Body of pancreas (tissue), 4 donors: ENCODE data around the gene TMEM270. TPM values are rescaled to one million over a fixed set of nuclear protein-coding genes. Genes with fewer than 3 reads are reported as not detected.

Source experiments
- ATAC-seq: fragments of 150-250 bp; one replicate; pipeline ENCODE4 v1.9.1; 2016
- DNase-seq, 4 donors: peaks; one replicate each; pipeline ENCODE4 v3.0.0-alpha.2; 2019
- H3K27ac ChIP-seq, 4 donors: fragments of 200-600 bp; sonication (generic); 1 replicate in 3 of 4; 2 replicates in 1 of 4; pipeline versions ENCODE4 v1.5.1 to v1.6.1; 2016 to 2019; ENCODE audit warnings: mild to moderate bottlenecking in 1 of 4, mixed read lengths in 1 of 4, moderate library complexity in 1 of 4
- H3K27me3 ChIP-seq, 2 donors: fragments of 200-600 bp; sonication (generic); one replicate each; pipeline ENCODE4 v1.6.0; 2016; ENCODE audit warnings: mild to moderate bottlenecking in 1 of 2
- H3K36me3 ChIP-seq, 2 donors: fragments of 200-600 bp; sonication (generic); replicated peaks in 1 of 2; 2 replicates each; pipeline ENCODE4 v1.5.1; 2016; ENCODE audit warnings: low read depth in 2 of 2; ENCODE audit not compliant: insufficient read depth in 1 of 2
- H3K4me1 ChIP-seq: fragments of 200-600 bp; sonication (generic); one replicate; pipeline ENCODE4 v1.6.0; 2016
- H3K4me3 ChIP-seq, 2 donors: fragments of 200-600 bp; sonication (generic); 1 replicate in 1 of 2; 2 replicates in 1 of 2; pipeline ENCODE4 v1.5.1; 2016 to 2019
- H3K9me3 ChIP-seq, 3 donors: fragments of 200-600 bp; sonication (generic); 1 replicate in 2 of 3; 2 replicates in 1 of 3; pipeline ENCODE4 v1.5.1; 2016
- POLR2A ChIP-seq, 3 donors: fragments of 450-650 bp; IDR thresholded peaks; one replicate each; pipeline ENCODE4 v1.6.1; 2016; ENCODE audit warnings: antibody characterized with exemption in 3 of 3, mild to moderate bottlenecking in 2 of 3
- WGBS, 2 donors: methylation state at CpG; one replicate each; pipeline ENCODE4 v1.1.5; 2017; 5-methylcytosine and 5-hydroxymethylcytosine counted together
- intact Hi-C: fragments of 100-400 bp; cut with DNase I; formaldehyde crosslinking; loops from one replicate; pipeline ENCODE4 v1.15.1; 2023
- total RNA-seq, 2 donors: library from RNA; depleted of rRNA; stranded (reverse); fragments of >200 nt; gene quantifications; one replicate each; pipeline ENCODE4 v1.1.0, GENCODE V29; 2016
- TF ChIP-seq, protein P1 (sequence below), 7 experiments: fragments of 450-650 bp in 4 of 7; fragments of 200-600 bp in 3 of 7; sonication (generic) in 3 of 7; IDR thresholded peaks; one replicate each; pipeline ENCODE4 v1.5.1; 2016 to 2019; ENCODE audit warnings: antibody characterized with exemption in 7 of 7

Gene TMEM270
- total RNA-seq, 2 donors from 2014 or later: not detected

DNA sequence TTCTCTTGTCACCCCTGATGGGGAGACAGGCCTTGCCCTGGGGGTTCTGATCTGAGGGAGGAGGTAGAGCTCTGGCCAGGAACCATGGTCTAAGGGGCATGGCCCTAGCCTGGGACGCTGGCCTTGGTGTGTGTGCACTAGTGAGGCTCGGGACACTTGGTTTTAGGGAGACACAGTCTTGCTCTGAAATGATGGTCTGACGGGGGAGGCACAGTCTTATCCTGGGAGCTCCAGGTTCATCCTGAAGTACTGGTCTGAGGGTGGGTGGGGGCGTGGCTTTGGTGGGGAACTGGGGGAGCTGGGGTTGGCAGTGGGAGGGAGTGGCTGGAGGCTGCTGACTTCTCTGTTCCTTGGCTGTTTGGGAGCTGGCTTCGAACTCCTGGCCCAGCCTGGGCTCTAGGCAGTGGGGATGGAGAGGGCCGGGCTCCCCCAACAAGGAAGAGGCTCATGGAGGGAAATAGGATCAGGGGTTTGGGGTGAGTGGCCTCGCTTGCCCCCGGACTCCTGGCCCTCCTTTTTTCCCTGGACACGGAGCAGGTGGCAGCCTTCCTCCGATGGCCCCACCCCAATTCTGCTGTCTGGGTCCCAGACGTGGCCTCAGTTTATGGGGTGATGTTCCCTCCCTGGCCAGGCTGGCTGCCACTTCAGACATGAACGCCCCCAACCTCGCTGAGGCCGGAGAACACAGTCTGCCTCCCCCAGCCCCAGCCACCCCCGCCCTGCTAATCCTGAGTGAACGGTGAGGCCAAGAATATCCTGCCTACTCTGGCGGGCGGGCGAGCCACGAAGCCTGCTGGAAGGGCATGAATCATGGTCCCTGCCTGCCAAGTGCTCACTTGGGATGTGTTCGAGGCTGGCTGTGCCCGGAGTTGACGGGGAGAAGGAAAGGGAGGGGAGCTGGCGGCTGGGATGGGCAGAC lies 43.5 kb downstream of the TMEM270 start:
- ATAC-seq: no peak
- 73 to 79% methylated on average over 12 to 13 of the region's 24 CpGs for WGBS, 2 donors
- no peak for TF ChIP-seq POLR2A (IDR thresholded peaks at IDR 0.05)
- TF ChIP-seq, protein P1, sequence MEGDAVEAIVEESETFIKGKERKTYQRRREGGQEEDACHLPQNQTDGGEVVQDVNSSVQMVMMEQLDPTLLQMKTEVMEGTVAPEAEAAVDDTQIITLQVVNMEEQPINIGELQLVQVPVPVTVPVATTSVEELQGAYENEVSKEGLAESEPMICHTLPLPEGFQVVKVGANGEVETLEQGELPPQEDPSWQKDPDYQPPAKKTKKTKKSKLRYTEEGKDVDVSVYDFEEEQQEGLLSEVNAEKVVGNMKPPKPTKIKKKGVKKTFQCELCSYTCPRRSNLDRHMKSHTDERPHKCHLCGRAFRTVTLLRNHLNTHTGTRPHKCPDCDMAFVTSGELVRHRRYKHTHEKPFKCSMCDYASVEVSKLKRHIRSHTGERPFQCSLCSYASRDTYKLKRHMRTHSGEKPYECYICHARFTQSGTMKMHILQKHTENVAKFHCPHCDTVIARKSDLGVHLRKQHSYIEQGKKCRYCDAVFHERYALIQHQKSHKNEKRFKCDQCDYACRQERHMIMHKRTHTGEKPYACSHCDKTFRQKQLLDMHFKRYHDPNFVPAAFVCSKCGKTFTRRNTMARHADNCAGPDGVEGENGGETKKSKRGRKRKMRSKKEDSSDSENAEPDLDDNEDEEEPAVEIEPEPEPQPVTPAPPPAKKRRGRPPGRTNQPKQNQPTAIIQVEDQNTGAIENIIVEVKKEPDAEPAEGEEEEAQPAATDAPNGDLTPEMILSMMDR (IDR thresholded peaks at IDR 0.05): no peak

DNA sequence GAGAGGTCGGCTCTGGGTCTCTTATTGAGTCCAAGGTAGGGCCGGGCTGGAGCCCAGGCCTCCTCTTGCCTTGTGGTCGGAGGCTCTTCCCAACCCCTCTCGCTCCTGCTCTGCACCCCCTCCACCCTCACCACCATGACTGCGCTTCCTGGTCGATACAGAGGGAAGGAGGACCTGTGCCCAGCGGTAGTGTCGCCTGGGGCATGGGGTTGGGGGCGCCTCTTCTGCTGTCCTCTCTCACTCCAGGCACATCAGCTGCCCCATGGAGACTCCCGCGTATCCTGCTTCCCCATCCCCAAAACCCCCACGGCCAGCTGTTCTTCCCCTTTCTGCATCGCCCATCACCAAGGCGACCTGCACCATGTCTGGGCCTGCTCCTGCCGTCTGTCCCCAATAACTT lies 44.4 kb downstream of the TMEM270 start:
- WGBS, 2 donors: 82 to 90% methylated on average over 14 to 15 of the region's 15 CpGs
- Histone ChIP-seq H3K9me3 (no peaks in the 10 kb centered on the region), H3K4me1 (peaks cover 5% of the 10 kb centered on the region), H3K27ac (no peak overlapping the region), H3K27me3 (no peaks in the 10 kb centered on the region), H3K36me3 (no peaks in the 10 kb centered on the region), H3K4me3 (no peak overlapping the region)
- DNase-seq: no peak
- ATAC-seq: no peak
- no peak for TF ChIP-seq POLR2A (IDR thresholded peaks at IDR 0.05)
- TF ChIP-seq, protein P1 (IDR thresholded peaks at IDR 0.05): no peak
- intact Hi-C loops: no loop called here

More for the DNA sequence above, 43.5 kb downstream of the TMEM270 start:
- Histone ChIP-seq H3K36me3 (no peaks in the 10 kb centered on the region), H3K4me3 (no peak overlapping the region), H3K9me3 (no peaks in the 10 kb centered on the region), H3K27ac (no peak overlapping the region), H3K27me3 (no peaks in the 10 kb centered on the region), H3K4me1 (peaks cover 4% of the 10 kb centered on the region)
- DNase-seq: no peak
- intact Hi-C loops: no loop called here

DNA sequence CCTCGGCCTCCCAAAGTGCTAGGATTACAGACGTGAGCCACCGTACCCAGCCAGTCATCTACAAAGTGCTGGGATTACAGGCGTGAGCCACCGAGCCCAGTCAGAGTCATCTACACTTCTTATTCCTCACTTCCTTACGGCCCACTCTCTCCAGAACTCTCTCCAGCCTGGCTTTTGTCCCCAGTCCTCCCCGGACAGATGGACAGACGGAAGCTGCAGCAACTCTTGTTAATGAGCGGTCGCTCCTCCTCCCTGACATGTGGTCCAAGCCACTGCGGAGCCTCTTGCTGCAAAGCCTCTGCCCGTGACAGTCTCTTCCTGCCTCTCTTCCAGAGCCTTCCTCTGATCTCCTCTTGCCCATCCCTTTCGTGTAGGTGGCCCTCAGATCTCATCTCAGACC lies 45.9 kb downstream of the TMEM270 start:
- ATAC-seq (no peak), DNase-seq (no peak)
- intact Hi-C loops: no loop called here
- Histone ChIP-seq H3K27me3 (no peaks in the 10 kb centered on the region), H3K36me3 (no peaks in the 10 kb centered on the region), H3K4me3 (no peak overlapping the region), H3K9me3 (no peaks in the 10 kb centered on the region), H3K4me1 (peaks cover 5% of the 10 kb centered on the region), H3K27ac (no peak overlapping the region)
- TF ChIP-seq POLR2A (IDR thresholded peaks at IDR 0.05): no peak
- TF ChIP-seq, protein P1 (IDR thresholded peaks at IDR 0.05): no peak
- 79 to 80% methylated on average over 13 of the region's 13 CpGs for whole genome bisulfite sequencing, 2 donors

DNA sequence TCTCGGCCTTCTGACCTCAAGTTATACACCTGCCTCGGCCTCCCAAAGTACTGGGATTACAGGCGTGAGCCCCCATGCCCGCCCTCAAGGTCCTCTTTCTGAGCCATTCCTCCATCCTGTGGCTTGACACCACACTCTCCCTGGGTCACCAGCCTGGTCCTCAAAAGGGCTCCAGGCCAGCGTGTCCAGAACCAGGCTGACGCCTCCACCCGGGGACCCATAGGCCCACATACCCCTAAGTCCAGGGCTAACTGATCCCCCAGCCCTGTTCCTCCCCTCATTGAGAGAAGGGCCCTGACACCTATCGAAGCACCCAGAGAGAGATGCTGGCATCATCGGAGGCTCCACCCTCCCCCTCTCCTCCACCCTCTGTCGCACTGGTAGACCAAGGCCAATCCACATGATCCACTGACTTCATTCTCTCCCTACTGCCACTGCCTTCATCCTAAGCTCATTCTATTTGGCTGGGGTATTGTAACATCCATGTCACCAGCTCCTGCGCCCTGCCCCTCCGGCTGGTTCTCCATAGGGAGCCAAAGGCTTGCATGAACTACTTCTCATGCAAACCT lies 46.7 kb downstream of the TMEM270 start:
- WGBS, 2 donors: 92% methylated on average over 10 to 12 of the region's 12 CpGs
- Histone ChIP-seq H3K9me3 (no peaks in the 10 kb centered on the region), H3K4me3 (no peak overlapping the region), H3K27me3 (no peaks in the 10 kb centered on the region), H3K4me1 (peaks cover 5% of the 10 kb centered on the region), H3K27ac (no peak overlapping the region), H3K36me3 (no peaks in the 10 kb centered on the region)
- intact Hi-C loops: no loop called here
- TF ChIP-seq, protein P1 (IDR thresholded peaks at IDR 0.05): no peak
- no peak for TF ChIP-seq POLR2A (IDR thresholded peaks at IDR 0.05)
- ATAC-seq: no peak
- DNase-seq: no peak
